ENCODE data around the gene NPR3.

The NPR3 gene

DNA sequence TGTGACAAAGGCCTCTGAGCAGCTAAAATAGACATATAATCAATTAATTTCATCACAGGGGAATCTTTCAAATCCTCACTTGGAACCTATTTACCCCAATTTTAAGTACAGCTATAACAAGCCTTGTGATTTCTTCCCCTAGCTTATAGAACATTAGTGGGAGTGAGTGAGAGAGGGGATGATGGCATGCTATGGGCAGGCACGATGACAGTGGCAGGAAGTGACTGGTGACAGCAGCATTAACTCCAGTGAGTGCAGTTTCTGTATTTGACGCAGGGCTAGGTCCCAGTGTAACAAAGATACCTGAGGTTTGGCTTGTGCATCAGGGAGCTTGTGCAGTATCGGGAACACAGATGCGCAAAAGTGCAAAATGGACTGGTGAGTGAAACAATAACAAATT, 54.1 kb downstream of the NPR3 start:
- no peak overlapping the region for H3K4me3 ChIP-seq (ENCODE audit: insufficient read length, low read depth)
- H3K36me3 ChIP-seq (ENCODE audit: insufficient read depth, insufficient read length, low read length): no peaks in the 10 kb centered on the region
- H3K9ac ChIP-seq (ENCODE audit: insufficient read length, low read depth): no peak overlapping the region
- H3K27me3 ChIP-seq (ENCODE audit: insufficient read depth, insufficient read length): no peaks in the 10 kb centered on the region
- no peaks in the 10 kb centered on the region for H3K4me1 ChIP-seq (ENCODE audit: insufficient read depth, insufficient read length)
- no peak for DNase-seq (ENCODE audit: low read depth, low spot score)
- no peaks in the 10 kb centered on the region for H3K9me3 ChIP-seq (ENCODE audit: insufficient read depth, low read length)
- TF ChIP-seq YY1 (IDR thresholded peaks at IDR 0.05; ENCODE audit: insufficient read depth, insufficient read length): no peak
- no peak for TF ChIP-seq SUZ12 (IDR thresholded peaks at IDR 0.05; ENCODE audit: extremely low read depth, insufficient read depth, insufficient read length)
- no peak for TF ChIP-seq ZNF274 (IDR thresholded peaks at IDR 0.05; ENCODE audit: low read depth, low read length)

DNA sequence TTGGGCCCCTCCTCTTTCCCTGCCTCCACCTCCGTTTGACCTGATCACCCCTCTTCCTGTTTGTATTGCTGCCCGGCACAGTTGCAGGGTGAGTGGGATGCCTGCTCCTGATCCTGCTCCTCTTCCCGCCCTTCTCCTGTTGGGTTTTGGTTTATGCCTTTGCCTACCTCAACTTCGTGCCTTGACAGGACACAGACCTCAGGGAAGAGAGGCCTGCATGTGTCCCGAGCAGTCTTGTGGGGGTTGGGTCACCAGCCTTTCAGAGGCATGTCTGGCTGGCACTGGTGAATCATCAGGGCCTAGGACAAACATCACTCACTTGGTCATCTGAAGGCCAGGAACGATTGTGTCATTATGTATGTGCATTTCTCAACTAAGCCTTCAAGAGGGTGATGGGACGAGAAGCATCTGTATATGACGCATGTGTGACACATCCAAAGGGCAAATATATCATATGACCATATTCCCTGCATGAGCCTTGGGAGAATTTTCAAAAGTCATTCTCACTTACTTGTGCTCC, 56.9 kb downstream of the NPR3 start:
- Histone ChIP-seq H3K27me3 (ENCODE audit: insufficient read depth, insufficient read length) (no peaks in the 10 kb centered on the region), H3K4me1 (ENCODE audit: insufficient read depth, insufficient read length) (no peaks in the 10 kb centered on the region), H3K9ac (ENCODE audit: insufficient read length, low read depth) (no peak overlapping the region), H3K9me3 (ENCODE audit: insufficient read depth, low read length) (no peaks in the 10 kb centered on the region), H3K4me3 (ENCODE audit: insufficient read length, low read depth) (no peak overlapping the region), H3K36me3 (ENCODE audit: insufficient read depth, insufficient read length, low read length) (no peaks in the 10 kb centered on the region)
- DNase-seq (ENCODE audit: low read depth, low spot score): no peak
- no peak for TF ChIP-seq SUZ12 (IDR thresholded peaks at IDR 0.05; ENCODE audit: extremely low read depth, insufficient read depth, insufficient read length)
- TF ChIP-seq ZNF274 (IDR thresholded peaks at IDR 0.05; ENCODE audit: low read depth, low read length): no peak
- TF ChIP-seq YY1 (IDR thresholded peaks at IDR 0.05; ENCODE audit: insufficient read depth, insufficient read length): no peak

DNA sequence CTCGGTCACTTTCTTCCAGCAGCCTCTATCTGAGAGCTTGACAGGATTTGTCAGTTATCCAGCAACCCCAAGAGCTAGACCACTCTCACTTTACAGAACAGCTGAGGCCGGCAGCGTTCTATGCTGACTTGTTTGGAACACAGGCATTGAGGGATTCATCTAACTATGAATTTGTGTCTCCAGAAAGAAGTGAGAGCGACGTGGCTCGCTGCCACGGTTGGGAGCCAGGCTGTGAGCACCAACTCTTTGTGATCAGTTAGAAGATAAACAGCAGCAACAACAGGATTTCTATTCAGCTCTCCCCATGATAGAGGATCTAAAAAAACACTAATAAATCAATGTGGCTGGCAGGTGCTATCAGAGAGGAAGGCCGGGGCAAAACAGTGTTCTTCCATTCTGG, 58.6 kb downstream of the NPR3 start:
- Histone ChIP-seq H3K36me3 (ENCODE audit: insufficient read depth, insufficient read length, low read length) (no peaks in the 10 kb centered on the region), H3K27me3 (ENCODE audit: insufficient read depth, insufficient read length) (no peaks in the 10 kb centered on the region), H3K9ac (ENCODE audit: insufficient read length, low read depth) (no peak overlapping the region), H3K4me3 (ENCODE audit: insufficient read length, low read depth) (no peak overlapping the region), H3K9me3 (ENCODE audit: insufficient read depth, low read length) (no peaks in the 10 kb centered on the region), H3K4me1 (ENCODE audit: insufficient read depth, insufficient read length) (no peaks in the 10 kb centered on the region)
- no peak for TF ChIP-seq YY1 (IDR thresholded peaks at IDR 0.05; ENCODE audit: insufficient read depth, insufficient read length)
- no peak for TF ChIP-seq SUZ12 (IDR thresholded peaks at IDR 0.05; ENCODE audit: extremely low read depth, insufficient read depth, insufficient read length)
- DNase-seq (ENCODE audit: low read depth, low spot score): no peak

DNA sequence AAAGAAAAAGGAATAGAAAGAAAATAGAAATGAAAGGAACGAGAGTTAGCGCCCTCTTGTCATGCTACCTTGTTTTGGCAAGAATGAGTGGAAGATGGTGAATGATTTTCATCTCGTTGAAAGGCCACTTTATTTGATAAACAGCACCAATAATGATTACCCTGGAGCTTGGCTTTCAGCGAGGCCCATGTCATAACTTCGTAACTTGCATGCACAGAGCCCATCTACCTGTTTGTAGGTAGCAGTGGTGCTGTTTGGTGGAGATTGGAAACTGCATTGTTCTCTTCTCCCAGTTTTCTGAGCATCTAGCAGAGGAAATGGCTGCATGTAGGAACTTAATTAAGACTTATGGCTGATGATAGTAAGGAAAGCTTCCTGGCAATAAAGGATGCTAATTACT, 59.3 kb downstream of the NPR3 start:
- H3K9me3 ChIP-seq (ENCODE audit: insufficient read depth, low read length): no peaks in the 10 kb centered on the region
- H3K4me3 ChIP-seq (ENCODE audit: insufficient read length, low read depth): no peak overlapping the region
- H3K4me1 ChIP-seq (ENCODE audit: insufficient read depth, insufficient read length): no peaks in the 10 kb centered on the region
- no peaks in the 10 kb centered on the region for H3K36me3 ChIP-seq (ENCODE audit: insufficient read depth, insufficient read length, low read length)
- H3K9ac ChIP-seq (ENCODE audit: insufficient read length, low read depth): no peak overlapping the region
- no peak for TF ChIP-seq ZNF274 (IDR thresholded peaks at IDR 0.05; ENCODE audit: low read depth, low read length)
- no peak for DNase-seq (ENCODE audit: low read depth, low spot score)
- no peaks in the 10 kb centered on the region for H3K27me3 ChIP-seq (ENCODE audit: insufficient read depth, insufficient read length)

DNA sequence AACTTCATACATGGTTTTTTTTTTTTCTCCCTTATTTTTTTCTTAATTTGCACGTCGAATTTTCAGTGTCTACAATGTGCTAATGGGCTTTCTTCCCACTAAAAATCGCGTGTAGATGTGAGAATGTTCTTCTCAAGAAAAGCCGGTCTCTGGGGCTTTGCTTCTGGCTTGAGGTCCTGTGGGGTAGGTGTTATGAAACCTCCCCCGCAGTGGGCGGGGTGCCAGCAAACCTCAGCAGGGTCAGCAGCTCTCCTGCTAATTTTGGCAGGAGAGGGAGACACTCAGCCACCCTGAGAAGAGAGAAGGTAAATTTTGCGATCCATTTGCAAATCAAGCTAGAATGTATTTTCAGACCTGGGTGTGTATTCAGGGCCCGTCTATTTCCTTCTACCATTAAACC, 59.9 kb downstream of the NPR3 start:
- TF ChIP-seq ZNF274 (IDR thresholded peaks at IDR 0.05; ENCODE audit: low read depth, low read length) (no peak), YY1 (IDR thresholded peaks at IDR 0.05; ENCODE audit: insufficient read depth, insufficient read length) (no peak), SUZ12 (IDR thresholded peaks at IDR 0.05; ENCODE audit: extremely low read depth, insufficient read depth, insufficient read length) (no peak)
- no peaks in the 10 kb centered on the region for H3K9me3 ChIP-seq (ENCODE audit: insufficient read depth, low read length)
- no peaks in the 10 kb centered on the region for H3K36me3 ChIP-seq (ENCODE audit: insufficient read depth, insufficient read length, low read length)
- no peak for DNase-seq (ENCODE audit: low read depth, low spot score)
- H3K4me1 ChIP-seq (ENCODE audit: insufficient read depth, insufficient read length): no peaks in the 10 kb centered on the region
- no peaks in the 10 kb centered on the region for H3K27me3 ChIP-seq (ENCODE audit: insufficient read depth, insufficient read length)
- H3K9ac ChIP-seq (ENCODE audit: insufficient read length, low read depth): no peak overlapping the region
- no peak overlapping the region for H3K4me3 ChIP-seq (ENCODE audit: insufficient read length, low read depth)

DNA sequence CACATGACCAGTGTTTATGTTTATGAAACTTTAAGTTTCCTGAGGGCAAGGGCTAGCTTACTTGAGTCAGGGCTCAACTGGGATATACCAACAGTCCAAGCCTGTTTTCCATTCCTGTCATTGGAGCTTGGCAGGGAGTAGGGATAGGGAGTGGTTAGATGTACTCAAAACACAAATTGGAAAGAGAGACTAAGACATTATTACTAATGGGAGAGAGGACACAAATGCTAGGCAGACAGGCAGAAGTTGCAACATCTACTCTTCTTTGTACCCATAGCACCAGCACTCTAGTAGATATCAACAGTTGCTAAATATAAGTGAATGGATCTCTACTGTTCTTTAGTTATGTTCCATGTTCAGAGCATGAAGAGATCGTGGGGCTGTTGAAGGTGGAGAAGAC, 62.8 kb downstream of the NPR3 start:
- no peak overlapping the region for H3K4me3 ChIP-seq (ENCODE audit: insufficient read length, low read depth)
- no peaks in the 10 kb centered on the region for H3K27me3 ChIP-seq (ENCODE audit: insufficient read depth, insufficient read length)
- 0 out of 2 replicates have a peak, but pooled peaks cover 4% of the 10 kb centered on the region for H3K9me3 ChIP-seq (ENCODE audit: insufficient read depth, low read length)
- DNase-seq (ENCODE audit: low read depth, low spot score): no peak
- no peak for TF ChIP-seq ZNF274 (IDR thresholded peaks at IDR 0.05; ENCODE audit: low read depth, low read length)
- no peak for TF ChIP-seq YY1 (IDR thresholded peaks at IDR 0.05; ENCODE audit: insufficient read depth, insufficient read length)
- TF ChIP-seq SUZ12 (IDR thresholded peaks at IDR 0.05; ENCODE audit: extremely low read depth, insufficient read depth, insufficient read length): no peak
- no peaks in the 10 kb centered on the region for H3K4me1 ChIP-seq (ENCODE audit: insufficient read depth, insufficient read length)
- no peak overlapping the region for H3K9ac ChIP-seq (ENCODE audit: insufficient read length, low read depth)
- H3K36me3 ChIP-seq (ENCODE audit: insufficient read depth, insufficient read length, low read length): no peaks in the 10 kb centered on the region

DNA sequence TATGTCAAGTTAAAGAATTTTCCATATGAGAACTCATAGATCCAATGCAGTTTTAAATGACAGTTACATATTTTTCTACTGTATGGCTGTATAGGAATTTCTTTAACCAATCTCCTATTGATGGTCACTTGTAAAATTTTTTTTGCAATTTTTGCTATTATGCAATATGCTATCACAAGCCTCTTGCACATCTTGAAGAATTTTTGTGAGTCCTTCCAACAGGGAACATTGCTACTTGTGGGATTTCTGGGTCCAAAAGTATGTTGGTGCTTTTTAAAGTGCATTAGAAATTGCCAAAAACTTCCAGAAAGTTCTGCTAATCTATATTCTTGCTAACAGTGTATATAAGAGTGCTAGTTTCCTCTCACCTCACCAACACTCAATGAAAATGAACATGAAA, 65.1 kb downstream of the NPR3 start:
- Histone ChIP-seq H3K9ac (ENCODE audit: insufficient read length, low read depth) (no peak overlapping the region), H3K4me1 (ENCODE audit: insufficient read depth, insufficient read length) (no peaks in the 10 kb centered on the region), H3K36me3 (ENCODE audit: insufficient read depth, insufficient read length, low read length) (no peaks in the 10 kb centered on the region), H3K9me3 (ENCODE audit: insufficient read depth, low read length) (0 out of 2 replicates have a peak, but pooled peaks cover 4% of the 10 kb centered on the region), H3K4me3 (ENCODE audit: insufficient read length, low read depth) (no peak overlapping the region), H3K27me3 (ENCODE audit: insufficient read depth, insufficient read length) (no peaks in the 10 kb centered on the region)
- no peak for DNase-seq (ENCODE audit: low read depth, low spot score)
- TF ChIP-seq SUZ12 (IDR thresholded peaks at IDR 0.05; ENCODE audit: extremely low read depth, insufficient read depth, insufficient read length) (no peak), ZNF274 (IDR thresholded peaks at IDR 0.05; ENCODE audit: low read depth, low read length) (no peak), YY1 (IDR thresholded peaks at IDR 0.05; ENCODE audit: insufficient read depth, insufficient read length) (no peak)

DNA sequence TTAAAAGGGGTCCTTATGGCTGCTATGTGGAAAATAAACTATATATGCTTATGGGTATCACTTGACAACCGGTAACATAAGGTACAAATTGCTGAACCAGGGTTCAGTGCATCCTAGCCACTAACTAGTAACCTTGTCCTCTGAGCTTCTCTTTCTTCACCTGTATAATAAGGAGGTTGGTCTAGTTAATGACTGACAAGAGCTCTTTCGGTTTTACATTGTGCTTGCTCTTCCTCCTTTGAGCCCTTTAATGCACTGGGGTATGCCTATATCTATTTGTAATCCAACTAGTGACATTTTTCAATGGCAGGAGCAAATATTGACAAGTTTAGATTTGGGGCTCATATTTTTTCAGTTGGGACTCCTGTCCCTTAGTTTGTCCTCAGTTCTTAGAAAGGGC, 66.1 kb downstream of the NPR3 start:
- TF ChIP-seq ZNF274 (IDR thresholded peaks at IDR 0.05; ENCODE audit: low read depth, low read length) (no peak), SUZ12 (IDR thresholded peaks at IDR 0.05; ENCODE audit: extremely low read depth, insufficient read depth, insufficient read length) (no peak), YY1 (IDR thresholded peaks at IDR 0.05; ENCODE audit: insufficient read depth, insufficient read length) (no peak)
- no peaks in the 10 kb centered on the region for H3K27me3 ChIP-seq (ENCODE audit: insufficient read depth, insufficient read length)
- no peaks in the 10 kb centered on the region for H3K36me3 ChIP-seq (ENCODE audit: insufficient read depth, insufficient read length, low read length)

More for the DNA sequence above, 66.1 kb downstream of the NPR3 start:
- Histone ChIP-seq H3K9ac (ENCODE audit: insufficient read length, low read depth) (no peak overlapping the region), H3K9me3 (ENCODE audit: insufficient read depth, low read length) (0 out of 2 replicates have a peak, but pooled peaks cover 4% of the 10 kb centered on the region), H3K4me3 (ENCODE audit: insufficient read length, low read depth) (no peak overlapping the region), H3K4me1 (ENCODE audit: insufficient read depth, insufficient read length) (no peaks in the 10 kb centered on the region)
- DNase-seq (ENCODE audit: low read depth, low spot score): no peak
